ENCODE results near the gene PEAR1. TPM values are rescaled to one million over a fixed set of nuclear protein-coding genes. Genes with fewer than 3 reads are reported as not detected.

The PEAR1 gene
- total RNA-seq, 2 experiments from 2014 or later = not detected

- intact Hi-C loops (cut with micrococcal nuclease; ENCODE audit: unreplicated experiment) = no loop called here
- Histone ChIP-seq H4K20me1 (ENCODE audit: insufficient read depth, low read length) (no peaks in the 10 kb centered on the region), H3K79me2 (ENCODE audit: insufficient read depth, low read depth, low read length) (no peaks in the 10 kb centered on the region), H2AFZ (ENCODE audit: low read length) (no peak overlapping the region), H3K4me3 (ENCODE audit: low read depth, low read length, poor library complexity, severe bottlenecking) (no peak overlapping the region), H3K4me1 (ENCODE audit: insufficient read depth, low read length, poor library complexity, severe bottlenecking) (no peaks in the 10 kb centered on the region), H3K9me2 (ENCODE audit: insufficient read depth, low read length) (no peaks in the 10 kb centered on the region), H3K36me3 (ENCODE audit: insufficient read depth, low read length) (no peaks in the 10 kb centered on the region), H3K9me3 (ENCODE audit: low read length) (no peaks in the 10 kb centered on the region), H3K27ac (ENCODE audit: low read depth, low read length, poor library complexity, severe bottlenecking) (no peak overlapping the region), H3K4me2 (ENCODE audit: low read length) (no peak overlapping the region)
- TF ChIP-seq CTCF (conservative IDR thresholded peaks at IDR 0.05; ENCODE audit: low read length) = no peak
- TF ChIP-seq EZH2phosphoT487 (IDR thresholded peaks at IDR 0.05; ENCODE audit: borderline replicate concordance, low read depth, low read length) = no peak
- CTCF ChIA-PET (ENCODE audit: unreplicated experiment) = no interaction called here
- POLR2A ChIA-PET = interaction anchor here (0.6 to 0.7 kb wide), 2 partner anchors 15 to 1350 kb away, joined by 3 read pairs; no protein-coding TSS in a partner anchor
- no TSS peak for BruUV-seq (replicated peaks)
- DNase-seq (ENCODE audit: low spot score) = no peak
Measured at GRCh38 chr1:156953571-156953970, 60.1 kb downstream of the PEAR1 start.

- ChIA-PET CTCF (ENCODE audit: unreplicated experiment) (no interaction called here), POLR2A (no interaction called here)
- TF ChIP-seq EZH2phosphoT487 (IDR thresholded peaks at IDR 0.05; ENCODE audit: borderline replicate concordance, low read depth, low read length) = no peak
- TF ChIP-seq CTCF (conservative IDR thresholded peaks at IDR 0.05; ENCODE audit: low read length) = no peak
- no peaks in the 10 kb centered on the region for H3K9me2 ChIP-seq (ENCODE audit: insufficient read depth, low read length)
- no peak overlapping the region for H2AFZ ChIP-seq (ENCODE audit: low read length)
- H3K79me2 ChIP-seq (ENCODE audit: insufficient read depth, low read depth, low read length) = no peaks in the 10 kb centered on the region
- no peak overlapping the region for H3K27ac ChIP-seq (ENCODE audit: low read depth, low read length, poor library complexity, severe bottlenecking)
- BruUV-seq (replicated peaks) = no TSS peak
- H3K4me2 ChIP-seq (ENCODE audit: low read length) = no peak overlapping the region
- H3K4me1 ChIP-seq (ENCODE audit: insufficient read depth, low read length, poor library complexity, severe bottlenecking) = no peaks in the 10 kb centered on the region
- intact Hi-C loops (cut with micrococcal nuclease; ENCODE audit: unreplicated experiment) = no loop called here
- no peaks in the 10 kb centered on the region for H3K36me3 ChIP-seq (ENCODE audit: insufficient read depth, low read length)
- no peak for DNase-seq (ENCODE audit: low spot score)
- no peak overlapping the region for H3K4me3 ChIP-seq (ENCODE audit: low read depth, low read length, poor library complexity, severe bottlenecking)
- no peaks in the 10 kb centered on the region for H4K20me1 ChIP-seq (ENCODE audit: insufficient read depth, low read length)
- H3K9me3 ChIP-seq (ENCODE audit: low read length) = no peaks in the 10 kb centered on the region
Measured at GRCh38 chr1:156956333-156956732, 62.8 kb downstream of the PEAR1 start.

- Histone ChIP-seq H3K9me3 (ENCODE audit: low read length) (no peaks in the 10 kb centered on the region), H4K20me1 (ENCODE audit: insufficient read depth, low read length) (no peaks in the 10 kb centered on the region), H3K36me3 (ENCODE audit: insufficient read depth, low read length) (no peaks in the 10 kb centered on the region), H3K9me2 (ENCODE audit: insufficient read depth, low read length) (no peaks in the 10 kb centered on the region), H3K79me2 (ENCODE audit: insufficient read depth, low read depth, low read length) (no peaks in the 10 kb centered on the region), H3K4me2 (ENCODE audit: low read length) (no peak overlapping the region), H3K4me3 (ENCODE audit: low read depth, low read length, poor library complexity, severe bottlenecking) (no peak overlapping the region), H2AFZ (ENCODE audit: low read length) (no peak overlapping the region), H3K27ac (ENCODE audit: low read depth, low read length, poor library complexity, severe bottlenecking) (no peak overlapping the region), H3K4me1 (ENCODE audit: insufficient read depth, low read length, poor library complexity, severe bottlenecking) (no peaks in the 10 kb centered on the region)
- intact Hi-C loops (cut with micrococcal nuclease; ENCODE audit: unreplicated experiment) = no loop called here
- no peak for DNase-seq (ENCODE audit: low spot score)
- no TSS peak for BruUV-seq (replicated peaks)
- CTCF ChIA-PET (ENCODE audit: unreplicated experiment) = no interaction called here
- POLR2A ChIA-PET = interaction anchor here (0.6 kb wide), 1 partner anchor 34 kb away, joined by 3 read pairs; no protein-coding TSS in a partner anchor
- no peak for TF ChIP-seq EZH2phosphoT487 (IDR thresholded peaks at IDR 0.05; ENCODE audit: borderline replicate concordance, low read depth, low read length)
- no peak for TF ChIP-seq CTCF (conservative IDR thresholded peaks at IDR 0.05; ENCODE audit: low read length)
Measured at GRCh38 chr1:156957634-156958033, 64.1 kb downstream of the PEAR1 start.
